Neural crest cell (in vitro differentiated cells): Measurements from ENCODE around the gene FAXDC2. TPM values are rescaled to one million over a fixed set of nuclear protein-coding genes. Genes with fewer than 3 reads are reported as not detected.

Experiments
- DNase-seq: peaks from one replicate; pipeline ENCODE4 v3.0.0; 2021; ENCODE audit warnings: low read depth, mixed read lengths, low spot score
- H3K27ac Mint-ChIP-seq: one replicate; pipeline ENCODE4 v1.8.0; 2021; ENCODE audit warnings: mild to moderate bottlenecking, mixed read lengths; ENCODE audit not compliant: unreplicated experiment
- H3K27me3 Mint-ChIP-seq: 2 replicates; pipeline ENCODE4 v1.8.0; 2021; ENCODE audit warnings: low read depth, mild to moderate bottlenecking, mixed read lengths
- H3K36me3 Mint-ChIP-seq: 2 replicates; pipeline ENCODE4 v1.8.0; 2021; ENCODE audit warnings: low read depth, mild to moderate bottlenecking, mixed read lengths
- H3K4me1 Mint-ChIP-seq: 2 replicates; pipeline ENCODE4 v1.8.0; 2021; ENCODE audit warnings: mixed read lengths
- H3K4me3 Mint-ChIP-seq: one replicate; pipeline ENCODE4 v1.8.0; 2021; ENCODE audit warnings: mild to moderate bottlenecking, mixed read lengths
- H3K9me3 Mint-ChIP-seq: 2 replicates; pipeline ENCODE4 v1.8.0; 2021; ENCODE audit warnings: mixed read lengths
- total RNA-seq: library from RNA; stranded (reverse); gene quantifications from 2 replicates; pipeline ENCODE4 v1.2.1, GENCODE V29; 2021
- TF ChIP-seq, protein P1 (sequence below): fragments of 200-600 bp; sonication (generic); conservative IDR thresholded peaks from 2 replicates; pipeline ENCODE4 v1.5.0; 2021; ENCODE audit warnings: antibody characterized with exemption, mild to moderate bottlenecking

Gene FAXDC2
- total RNA-seq, 1 donor from 2014 or later: 2.7 TPM

DNA sequence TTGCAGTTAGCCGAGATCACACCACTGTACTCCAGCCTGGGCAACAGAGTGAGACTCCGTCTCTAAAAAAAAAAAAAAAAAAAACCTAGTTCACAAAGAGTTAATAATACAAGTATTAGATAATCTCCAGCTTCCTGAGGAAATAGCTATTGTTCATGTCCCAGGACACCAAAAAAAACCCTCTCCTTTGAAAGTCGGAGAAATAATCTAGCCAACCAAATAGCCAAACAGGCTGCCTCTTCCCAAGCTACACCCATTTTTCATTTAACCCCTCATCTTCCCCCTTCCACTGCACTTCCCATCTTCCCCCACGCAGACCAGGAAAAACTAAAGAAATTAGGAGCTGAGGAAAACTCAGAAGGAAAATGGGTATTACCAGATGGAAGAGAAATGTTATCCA lies 31.6 kb upstream of the FAXDC2 start:
- DNase-seq: no peak
- Mint-ChIP-seq H3K27me3 (no peaks in the 10 kb centered on the region), H3K4me1 (no peaks in the 10 kb centered on the region), H3K36me3 (peaks cover 70% of the 10 kb centered on the region), H3K27ac (no peak overlapping the region), H3K4me3 (no peak overlapping the region), H3K9me3 (peaks cover 12% of the 10 kb centered on the region)
- TF ChIP-seq, protein P1, sequence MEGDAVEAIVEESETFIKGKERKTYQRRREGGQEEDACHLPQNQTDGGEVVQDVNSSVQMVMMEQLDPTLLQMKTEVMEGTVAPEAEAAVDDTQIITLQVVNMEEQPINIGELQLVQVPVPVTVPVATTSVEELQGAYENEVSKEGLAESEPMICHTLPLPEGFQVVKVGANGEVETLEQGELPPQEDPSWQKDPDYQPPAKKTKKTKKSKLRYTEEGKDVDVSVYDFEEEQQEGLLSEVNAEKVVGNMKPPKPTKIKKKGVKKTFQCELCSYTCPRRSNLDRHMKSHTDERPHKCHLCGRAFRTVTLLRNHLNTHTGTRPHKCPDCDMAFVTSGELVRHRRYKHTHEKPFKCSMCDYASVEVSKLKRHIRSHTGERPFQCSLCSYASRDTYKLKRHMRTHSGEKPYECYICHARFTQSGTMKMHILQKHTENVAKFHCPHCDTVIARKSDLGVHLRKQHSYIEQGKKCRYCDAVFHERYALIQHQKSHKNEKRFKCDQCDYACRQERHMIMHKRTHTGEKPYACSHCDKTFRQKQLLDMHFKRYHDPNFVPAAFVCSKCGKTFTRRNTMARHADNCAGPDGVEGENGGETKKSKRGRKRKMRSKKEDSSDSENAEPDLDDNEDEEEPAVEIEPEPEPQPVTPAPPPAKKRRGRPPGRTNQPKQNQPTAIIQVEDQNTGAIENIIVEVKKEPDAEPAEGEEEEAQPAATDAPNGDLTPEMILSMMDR: no peak

DNA sequence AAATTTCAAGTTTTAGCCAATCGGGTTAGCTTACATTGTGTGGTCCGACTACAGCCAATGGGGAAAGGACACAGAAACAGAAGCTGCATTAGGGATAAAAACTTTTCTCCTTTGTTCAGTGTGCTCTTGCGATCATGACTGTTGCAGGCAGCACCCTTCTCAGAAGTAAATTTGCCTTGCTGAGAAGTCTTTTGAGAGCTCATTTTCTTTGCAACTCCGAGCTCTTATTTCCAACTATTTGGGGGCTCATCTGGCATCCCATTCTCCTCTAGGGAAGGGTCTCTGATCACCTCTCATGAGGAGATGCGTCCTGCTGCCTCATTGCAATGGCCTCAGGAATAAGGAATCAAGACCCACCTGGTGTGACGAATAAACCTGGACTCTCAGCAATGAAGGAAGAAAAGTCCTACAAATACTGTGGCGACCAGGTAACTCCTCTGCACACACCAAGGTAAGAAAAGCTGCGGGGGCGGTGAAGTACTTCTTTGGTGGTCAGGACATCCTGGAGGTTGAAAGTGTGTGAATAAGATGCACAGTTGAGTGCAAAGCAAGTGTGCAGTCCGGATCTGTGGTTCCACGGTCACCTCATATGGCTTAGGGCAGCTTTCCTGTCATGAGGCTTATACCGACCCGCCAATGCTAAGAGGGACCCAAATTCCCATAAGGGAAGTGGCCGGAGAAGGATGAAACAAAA lies 28.4 kb upstream of the FAXDC2 start:
- Mint-ChIP-seq H3K36me3 (peaks cover 64% of the 10 kb centered on the region), H3K9me3 (peaks cover 8% of the 10 kb centered on the region)

GRCh38 chr5:154873791-154874331 lies 23.5 kb upstream of the FAXDC2 start:
- no peak for DNase-seq
- peaks cover under 1% of the 10 kb centered on the region for H3K9me3 Mint-ChIP-seq
- H3K27ac Mint-ChIP-seq: peak overlapping the region; percentile 70
- no peaks in the 10 kb centered on the region for H3K27me3 Mint-ChIP-seq
- TF ChIP-seq, protein P1: no peak
- no peak overlapping the region for H3K4me3 Mint-ChIP-seq
- H3K4me1 Mint-ChIP-seq: no peaks in the 10 kb centered on the region
- H3K36me3 Mint-ChIP-seq: peaks cover 37% of the 10 kb centered on the region

More for the DNA sequence above, 28.4 kb upstream of the FAXDC2 start:
- no peak for DNase-seq
- Mint-ChIP-seq H3K27ac (no peak overlapping the region), H3K4me3 (no peak overlapping the region), H3K4me1 (no peaks in the 10 kb centered on the region), H3K27me3 (no peaks in the 10 kb centered on the region)
- TF ChIP-seq, protein P1: no peak

- peaks cover 30% of the 10 kb centered on the region for H3K36me3 Mint-ChIP-seq
- H3K4me3 Mint-ChIP-seq: no peak overlapping the region
- H3K4me1 Mint-ChIP-seq: no peaks in the 10 kb centered on the region
- no peak for DNase-seq
- no peaks in the 10 kb centered on the region for H3K9me3 Mint-ChIP-seq
- TF ChIP-seq, protein P1: no peak
- H3K27me3 Mint-ChIP-seq: no peaks in the 10 kb centered on the region
- H3K27ac Mint-ChIP-seq: no peak overlapping the region
Observed at GRCh38 chr5:154871734-154872133, 21.3 kb upstream of the FAXDC2 start.

DNA sequence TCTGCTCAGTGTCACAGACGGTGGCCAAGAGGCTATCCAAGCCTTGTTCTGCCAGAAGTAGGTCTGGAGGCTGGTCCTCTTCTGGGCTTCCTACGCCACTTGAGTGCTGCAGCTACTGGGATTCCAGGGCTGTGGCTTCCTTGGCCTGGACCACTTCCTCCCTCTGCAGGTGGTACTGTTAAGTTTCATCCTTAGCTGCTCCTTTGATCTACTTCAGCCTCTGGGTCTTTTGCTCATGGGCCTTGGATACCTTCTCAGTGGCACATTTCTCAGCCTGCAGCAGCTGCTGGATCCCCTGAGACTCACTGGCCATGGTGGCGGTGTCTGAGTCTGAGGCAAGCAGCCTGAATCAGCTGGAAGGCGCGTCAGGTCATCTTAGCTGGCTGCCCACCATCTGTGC lies 18.3 kb upstream of the FAXDC2 start:
- no peaks in the 10 kb centered on the region for H3K9me3 Mint-ChIP-seq
- H3K4me3 Mint-ChIP-seq: no peak overlapping the region
- peaks cover 16% of the 10 kb centered on the region for H3K36me3 Mint-ChIP-seq
- no peaks in the 10 kb centered on the region for H3K27me3 Mint-ChIP-seq
- H3K27ac Mint-ChIP-seq: no peak overlapping the region
- no peak for DNase-seq
- no peaks in the 10 kb centered on the region for H3K4me1 Mint-ChIP-seq
- TF ChIP-seq, protein P1: no peak
